D721Med (cell line): ENCODE measurements around the gene HS2ST1.
"Not testable (repeated sequence)": the region's sequence is repeated elsewhere in the genome, so short reads cannot be mapped to it uniquely, and the experiment has no call there.

ENCODE experiments used
- DNase-seq: peaks from one replicate; pipeline ENCODE4 v3.0.0; 2011; ENCODE audit warnings: low spot score; ENCODE audit not compliant: insufficient read length
- FAIRE-seq: peaks from 2 replicates; lab custom pipeline; 2011; peaks lifted over from hg19 to GRCh38; lab: Jason Lieb, UNC
- TF ChIP-seq, protein P1 (sequence below): IDR thresholded peaks from 2 replicates; pipeline ENCODE4 v1.5.1; 2012; ENCODE audit warnings: mild to moderate bottlenecking, control low read depth; ENCODE audit not compliant: insufficient read depth; ENCODE audit errors: missing control alignments

The HS2ST1 gene

DNA sequence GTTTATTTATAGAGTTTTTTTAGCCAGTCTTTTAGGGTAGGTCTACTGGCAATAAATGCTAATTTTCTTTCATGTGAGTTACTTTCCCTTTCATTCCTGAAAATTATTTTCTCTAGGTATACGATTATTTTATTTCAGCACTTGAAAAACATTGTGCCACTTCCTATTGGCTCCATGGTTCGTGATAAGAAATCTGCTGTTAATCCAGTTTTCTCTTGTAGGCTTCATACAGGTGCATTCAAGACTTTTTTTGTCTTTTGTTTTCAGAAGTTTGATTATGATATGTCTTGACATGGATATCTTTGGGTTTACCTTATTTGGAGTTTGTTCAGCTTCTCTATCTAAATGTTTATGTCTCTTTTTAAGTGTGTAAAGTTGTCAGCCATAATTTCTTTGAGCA is 148.3 kb downstream of the HS2ST1 start:
- FAIRE-seq (peak; percentile 29), DNase-seq (no peak)
- TF ChIP-seq, protein P1, sequence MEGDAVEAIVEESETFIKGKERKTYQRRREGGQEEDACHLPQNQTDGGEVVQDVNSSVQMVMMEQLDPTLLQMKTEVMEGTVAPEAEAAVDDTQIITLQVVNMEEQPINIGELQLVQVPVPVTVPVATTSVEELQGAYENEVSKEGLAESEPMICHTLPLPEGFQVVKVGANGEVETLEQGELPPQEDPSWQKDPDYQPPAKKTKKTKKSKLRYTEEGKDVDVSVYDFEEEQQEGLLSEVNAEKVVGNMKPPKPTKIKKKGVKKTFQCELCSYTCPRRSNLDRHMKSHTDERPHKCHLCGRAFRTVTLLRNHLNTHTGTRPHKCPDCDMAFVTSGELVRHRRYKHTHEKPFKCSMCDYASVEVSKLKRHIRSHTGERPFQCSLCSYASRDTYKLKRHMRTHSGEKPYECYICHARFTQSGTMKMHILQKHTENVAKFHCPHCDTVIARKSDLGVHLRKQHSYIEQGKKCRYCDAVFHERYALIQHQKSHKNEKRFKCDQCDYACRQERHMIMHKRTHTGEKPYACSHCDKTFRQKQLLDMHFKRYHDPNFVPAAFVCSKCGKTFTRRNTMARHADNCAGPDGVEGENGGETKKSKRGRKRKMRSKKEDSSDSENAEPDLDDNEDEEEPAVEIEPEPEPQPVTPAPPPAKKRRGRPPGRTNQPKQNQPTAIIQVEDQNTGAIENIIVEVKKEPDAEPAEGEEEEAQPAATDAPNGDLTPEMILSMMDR: no peak

DNA sequence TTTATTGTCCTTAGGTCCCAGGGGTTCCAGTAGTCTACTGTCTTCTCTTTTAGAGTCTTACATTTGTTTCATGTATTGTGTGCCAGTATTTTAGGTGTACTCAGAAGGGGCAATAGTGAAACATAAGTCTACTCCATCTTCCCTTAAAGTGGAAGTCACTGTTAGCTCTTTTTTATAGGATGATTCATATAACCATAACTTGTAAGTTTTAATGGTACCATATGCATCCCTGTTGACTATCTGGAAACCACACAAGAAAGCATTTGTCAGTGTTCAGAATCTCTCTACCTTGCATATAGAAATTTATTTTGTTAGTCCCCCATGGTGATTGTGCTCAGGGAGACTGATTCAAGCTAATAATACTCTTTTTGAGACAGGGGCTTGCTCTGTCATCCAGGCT is 149.9 kb downstream of the HS2ST1 start:
- FAIRE-seq (no peak), DNase-seq (no peak)
- TF ChIP-seq, protein P1: no peak

DNA sequence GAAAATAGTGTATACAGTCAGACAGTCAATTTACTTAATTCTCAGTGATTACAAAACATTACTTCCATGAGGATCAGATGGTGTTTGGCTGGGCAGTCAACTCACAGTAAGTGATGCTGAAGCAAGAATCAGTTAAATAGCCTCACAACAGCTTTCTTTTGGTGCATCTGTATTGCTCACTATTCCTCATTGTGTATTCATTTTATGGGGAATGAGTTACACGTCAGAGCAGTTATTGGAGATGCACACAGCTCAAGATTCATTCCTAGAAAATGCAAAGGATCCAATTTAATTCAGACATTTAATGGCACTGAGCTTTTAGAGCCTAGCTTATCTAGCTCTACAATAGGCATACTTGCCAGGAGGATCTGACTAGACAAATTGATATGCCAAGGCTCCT is 150.6 kb downstream of the HS2ST1 start:
- TF ChIP-seq, protein P1: no peak
- FAIRE-seq: no peak

DNA sequence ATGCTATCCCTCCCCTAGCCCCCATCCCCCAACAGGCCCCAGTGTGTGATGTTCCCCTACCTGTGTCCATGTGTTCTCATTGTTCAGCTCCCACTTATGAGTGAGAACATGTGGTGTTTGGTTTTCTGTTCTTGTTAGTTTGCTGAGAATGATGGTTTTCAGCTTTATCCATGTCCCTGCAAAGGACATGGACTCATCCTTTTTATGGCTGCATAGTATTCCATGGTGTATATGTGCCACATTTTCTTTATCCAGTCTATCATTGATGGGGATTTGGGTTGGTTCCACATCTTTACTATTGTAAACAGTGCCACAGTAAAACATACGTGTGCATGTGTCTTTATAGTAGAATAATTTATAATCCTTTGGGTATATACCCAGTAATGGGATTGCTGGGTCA is 152.3 kb downstream of the HS2ST1 start:
- DNase-seq, FAIRE-seq: not testable (repeated sequence)

More for the DNA sequence above, 150.6 kb downstream of the HS2ST1 start:
- DNase-seq: no peak

DNA sequence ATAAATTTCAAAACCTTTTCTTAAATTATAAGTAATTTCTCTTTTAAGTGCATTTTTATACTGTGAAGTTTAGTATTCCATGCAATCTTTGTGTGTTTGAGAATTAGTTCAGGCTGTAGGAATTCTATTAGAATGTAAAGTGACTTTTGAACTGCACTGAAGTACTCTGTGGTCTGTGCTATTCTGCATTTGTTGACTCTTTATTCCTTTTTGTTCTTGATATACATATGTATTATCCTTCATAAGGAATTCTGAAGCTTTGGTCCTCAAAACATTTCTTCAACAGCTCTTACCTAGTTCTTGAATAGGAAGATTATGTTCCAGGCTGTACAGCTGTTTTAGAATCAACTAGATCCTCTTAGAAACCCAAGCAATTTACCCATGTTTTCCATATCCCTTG is 158.0 kb downstream of the HS2ST1 start:
- DNase-seq: no peak
- TF ChIP-seq, protein P1: no peak
- no peak for FAIRE-seq

DNA sequence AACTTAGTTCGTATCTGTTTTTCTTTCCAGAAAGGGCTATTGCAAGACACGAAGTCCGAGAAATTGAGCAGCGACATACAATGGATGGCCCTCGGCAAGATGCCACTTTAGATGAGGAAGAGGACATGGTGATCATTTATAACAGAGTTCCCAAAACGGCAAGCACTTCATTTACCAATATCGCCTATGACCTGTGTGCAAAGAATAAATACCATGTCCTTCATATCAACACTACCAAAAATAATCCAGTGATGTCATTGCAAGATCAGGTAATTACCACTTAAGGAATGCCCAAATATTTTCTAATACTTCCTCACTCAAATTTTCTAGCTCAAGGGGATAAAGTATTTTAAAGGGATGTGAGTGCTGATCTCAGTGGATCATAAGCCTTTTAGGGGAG is 158.5 kb downstream of the HS2ST1 start:
- TF ChIP-seq, protein P1: no peak
- FAIRE-seq: no peak
- DNase-seq: no peak

DNA sequence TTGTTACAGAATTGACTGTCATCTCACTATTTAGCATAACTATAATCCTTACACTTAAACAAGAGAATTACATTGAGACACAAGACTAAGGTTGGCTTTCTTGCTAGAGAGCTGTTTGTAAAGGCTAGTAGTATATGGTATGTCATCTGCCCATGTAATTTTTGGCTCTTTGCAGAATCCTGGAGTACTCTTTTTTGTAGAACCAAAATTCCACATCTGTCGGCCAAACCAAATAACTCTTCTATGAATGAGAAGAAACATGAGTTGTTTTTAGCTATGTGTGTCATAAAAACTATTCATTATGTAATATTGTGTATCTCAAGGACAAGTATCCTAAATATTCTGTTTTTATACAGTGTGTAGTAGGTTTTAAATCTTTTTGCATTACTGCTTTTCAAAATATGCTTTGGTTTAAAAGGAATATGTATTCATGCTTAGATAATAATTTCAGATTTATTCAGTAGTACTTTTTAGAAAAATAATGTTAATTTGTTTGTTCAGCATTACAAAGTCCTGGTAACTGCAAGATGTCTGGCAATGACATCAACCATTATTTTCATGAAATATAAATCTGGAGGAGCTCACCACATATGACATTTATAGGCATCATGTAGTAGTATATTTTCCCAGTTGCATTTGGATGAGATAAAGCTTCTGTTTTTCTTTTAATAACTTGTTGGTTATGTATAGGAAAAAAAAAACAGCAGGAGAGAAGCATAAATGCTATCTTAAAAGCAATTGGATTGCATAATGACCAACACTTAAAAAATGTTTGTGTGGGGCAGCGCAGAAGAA is 159.8 kb downstream of the HS2ST1 start:
- DNase-seq (no peak), FAIRE-seq (no peak)
- TF ChIP-seq, protein P1: no peak
